CD8-positive, alpha-beta memory T cell (primary cell): ENCODE data around the gene ZBTB1. TPM values are rescaled to one million over a fixed set of nuclear protein-coding genes. Genes with fewer than 3 reads are reported as not detected.
"Not testable (repeated sequence)": the region's sequence is repeated elsewhere in the genome, so short reads cannot be mapped to it uniquely, and the experiment has no call there.

Experiments
- CTCF ChIA-PET: fragments of 350-600 bp; sonication (Branson Sonifier 250); formaldehyde crosslinking; loops from one replicate; lab custom pipeline; 2021; ENCODE audit warnings: antibody characterized with exemption; lab: Charles Lee
- POLR2A ChIA-PET: fragments of 350-600 bp; sonication (Branson Sonifier 250); formaldehyde crosslinking; loops from one replicate; lab custom pipeline; 2021; ENCODE audit warnings: antibody characterized with exemption; lab: Charles Lee
- DNase-seq, 5 donors: peaks; one replicate each; pipeline versions ENCODE4 v3.0.0 to v3.0.0-alpha.2; 2020 to 2022; ENCODE audit warnings: mixed read lengths in 1 of 5
- H3K27ac ChIP-seq: one replicate; pipeline ENCODE4 v1.7.0; 2013; ENCODE audit warnings: low read depth, mild to moderate bottlenecking, low read length, moderate library complexity
- H3K27me3 ChIP-seq: 2 replicates; pipeline ENCODE4 v1.7.0; 2013; ENCODE audit warnings: low read length, mild to moderate bottlenecking; ENCODE audit not compliant: insufficient read depth, poor library complexity, severe bottlenecking
- H3K36me3 ChIP-seq: 2 replicates; pipeline ENCODE4 v1.7.0; 2013; ENCODE audit warnings: mild to moderate bottlenecking, low read length, moderate library complexity; ENCODE audit not compliant: insufficient read depth
- H3K4me1 ChIP-seq: 2 replicates; pipeline ENCODE4 v1.7.0; 2013; ENCODE audit warnings: mild to moderate bottlenecking, low read length, moderate library complexity; ENCODE audit not compliant: insufficient read depth
- H3K4me3 ChIP-seq: 2 replicates; pipeline ENCODE4 v1.7.0; 2013; ENCODE audit warnings: mild to moderate bottlenecking, low read length
- H3K9me3 ChIP-seq: 2 replicates; pipeline ENCODE4 v1.7.0; 2013; ENCODE audit warnings: mild to moderate bottlenecking, low read length
- H3K27ac Mint-ChIP-seq, 8 donors: one replicate each; pipeline ENCODE4 v1.8.0; 2020 to 2021; ENCODE audit warnings: mixed read lengths in 8 of 8, mild to moderate bottlenecking in 6 of 8, inconsistent platforms in 3 of 8, moderate library complexity in 3 of 8
- H3K27me3 Mint-ChIP-seq, 2 donors: one replicate each; pipeline ENCODE4 v1.8.0; 2020 to 2021; ENCODE audit warnings: mixed read lengths in 2 of 2, mild to moderate bottlenecking in 1 of 2, moderate library complexity in 1 of 2
- H3K36me3 Mint-ChIP-seq, 3 donors: one replicate each; pipeline ENCODE4 v1.8.0; 2020 to 2021; ENCODE audit warnings: mixed read lengths in 3 of 3, inconsistent platforms in 1 of 3, mild to moderate bottlenecking in 1 of 3
- H3K4me1 Mint-ChIP-seq, 3 donors: one replicate each; pipeline ENCODE4 v1.8.0; 2020 to 2021; ENCODE audit warnings: mixed read lengths in 3 of 3, inconsistent platforms in 1 of 3, mild to moderate bottlenecking in 1 of 3
- H3K4me3 Mint-ChIP-seq, 7 donors: one replicate each; pipeline ENCODE4 v1.8.0; 2020 to 2021; ENCODE audit warnings: mixed read lengths in 7 of 7, mild to moderate bottlenecking in 6 of 7, moderate library complexity in 4 of 7, inconsistent platforms in 2 of 7
- H3K9me3 Mint-ChIP-seq, 5 donors: one replicate each; pipeline ENCODE4 v1.8.0; 2020 to 2022; ENCODE audit warnings: mixed read lengths in 5 of 5, mild to moderate bottlenecking in 3 of 5, moderate library complexity in 2 of 5, inconsistent platforms in 1 of 5
- polyA plus RNA-seq: library from polyadenylated mRNA; unstranded; fragments of 300-500 nt; fragmentation: Illumina TruSeq; gene quantifications from one replicate; pipeline ENCODE4 v1.2.3, GENCODE V29; 2021
- total RNA-seq, 2 experiments: library from RNA; stranded (reverse); gene quantifications; one replicate each; pipeline ENCODE4 v1.2.3, GENCODE V29; 2021

ZBTB1 gene
- total and polyA plus RNA-seq, 3 experiments from 2014 or later, result 48.2 to 51.7 (median 48.4) TPM

DNA sequence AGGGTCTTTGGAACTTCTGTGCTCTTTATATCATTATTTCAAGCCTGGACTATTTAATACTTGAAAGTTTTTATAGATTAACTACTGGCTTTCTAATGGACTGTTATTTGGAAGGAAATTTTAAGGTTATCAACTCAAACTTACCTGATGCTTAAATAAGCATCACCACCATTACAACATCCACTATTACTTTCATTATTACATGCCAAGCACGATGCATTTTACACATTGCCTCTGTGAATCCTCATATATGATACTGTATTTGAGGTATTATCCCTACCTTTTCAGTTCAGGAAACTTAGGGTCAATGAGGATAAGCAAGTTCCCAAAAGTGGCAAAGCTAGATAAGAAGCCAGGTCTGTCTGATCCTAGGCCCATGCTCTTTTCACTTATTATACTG is 12.4 kb downstream of the ZBTB1 start:
- DNase-seq, result no peak
- H3K36me3 Mint-ChIP-seq, result peaks cover 0 to 26% (median 2%) of the 10 kb centered on the region in 3 donors
- H3K27me3 Mint-ChIP-seq, result no peaks in the 10 kb centered on the region
- ChIA-PET CTCF (interaction anchor here (1.1 to 3.3 kb wide), 2 partner anchors 87 to 93 kb away, joined by 3 to 16 read pairs; no protein-coding TSS in a partner anchor), POLR2A (no interaction called here)
- H3K4me3 ChIP-seq, result no peak overlapping the region
- no peaks in the 10 kb centered on the region for H3K9me3 ChIP-seq
- H3K4me1 ChIP-seq, result peaks cover 39% of the 10 kb centered on the region
- H3K4me3 Mint-ChIP-seq, result peak overlapping the region in 4 of 7 donors; percentile 29 to 48 (median 32)
- H3K4me1 Mint-ChIP-seq, result peaks cover 65 to 78% (median 66%) of the 10 kb centered on the region in 3 donors
- no peak overlapping the region for H3K27ac ChIP-seq
- H3K36me3 ChIP-seq, result peaks cover 6% of the 10 kb centered on the region
- H3K27me3 ChIP-seq, result no peaks in the 10 kb centered on the region
- peak overlapping the region in 5 of 8 donors; percentile 8 to 62 (median 36) for H3K27ac Mint-ChIP-seq
- no peaks in the 10 kb centered on the region for H3K9me3 Mint-ChIP-seq

DNA sequence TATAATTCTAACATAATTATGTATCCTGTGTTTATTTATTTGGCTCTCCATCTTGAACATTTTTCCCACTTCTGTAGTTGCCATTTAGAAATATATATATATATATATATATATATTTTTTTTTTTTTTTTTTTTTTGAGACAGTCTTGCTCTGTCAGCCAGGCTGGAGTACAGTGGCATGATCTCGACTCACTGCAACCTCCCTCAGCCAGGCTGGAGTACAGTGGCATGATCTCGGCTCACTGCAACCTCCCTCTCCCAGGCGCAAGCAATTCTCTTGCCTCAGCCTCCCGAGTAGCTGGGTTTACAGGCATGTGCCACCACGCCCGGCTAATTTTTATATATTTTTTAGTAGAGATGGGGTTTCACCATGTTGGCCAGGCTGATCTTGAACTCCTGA is 13.1 kb downstream of the ZBTB1 start:
- H3K36me3 ChIP-seq, result peaks cover 13% of the 10 kb centered on the region
- Mint-ChIP-seq H3K27ac (peak overlapping the region in 1 of 8 donors; percentile 49), H3K4me1 (peaks cover 58 to 71% (median 60%) of the 10 kb centered on the region in 3 donors), H3K36me3 (peaks cover 0 to 22% (median 2%) of the 10 kb centered on the region in 3 donors), H3K4me3 (peak overlapping the region in 1 of 7 donors; percentile 28)
- POLR2A ChIA-PET, H3K27me3 ChIP-seq, H3K9me3 ChIP-seq, H3K27me3 Mint-ChIP-seq, H3K27ac ChIP-seq, H3K9me3 Mint-ChIP-seq, H3K4me3 ChIP-seq, DNase-seq: not testable (repeated sequence)
- CTCF ChIA-PET, result interaction anchor here (1.3 kb wide), 1 partner anchor 86 kb away, joined by 4 read pairs; no protein-coding TSS in a partner anchor
- peaks cover 32% of the 10 kb centered on the region for H3K4me1 ChIP-seq

DNA sequence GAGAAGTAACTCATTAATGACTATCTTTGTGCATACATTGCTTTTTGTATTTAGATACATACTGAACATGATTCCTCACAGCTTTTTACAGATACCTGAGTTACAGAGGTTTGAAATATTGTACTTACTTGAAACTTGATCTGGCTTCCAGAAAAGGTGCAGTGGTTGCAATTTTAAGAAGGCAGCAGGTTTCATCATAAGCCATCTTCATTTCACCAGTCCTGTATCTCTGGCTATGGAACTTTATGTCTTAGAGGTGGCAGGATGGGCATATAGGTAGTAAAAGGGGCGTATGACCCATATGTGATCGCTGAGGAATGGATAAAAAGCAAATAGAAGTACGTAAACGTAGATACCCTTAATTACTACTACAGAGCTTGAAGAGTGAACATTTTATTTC is 13.7 kb downstream of the ZBTB1 start:
- no peak for DNase-seq
- no peak overlapping the region for H3K4me3 ChIP-seq
- H3K36me3 Mint-ChIP-seq, result peaks cover 0 to 22% (median 2%) of the 10 kb centered on the region in 3 donors
- peak overlapping the region in 3 of 7 donors; percentile 2 to 28 (median 27) for H3K4me3 Mint-ChIP-seq
- peaks cover 16% of the 10 kb centered on the region for H3K36me3 ChIP-seq
- ChIA-PET POLR2A (no interaction called here), CTCF (interaction anchor here (1.3 kb wide), 1 partner anchor 87 kb away, joined by 4 read pairs; no protein-coding TSS in a partner anchor)
- H3K4me1 ChIP-seq, result peaks cover 27% of the 10 kb centered on the region
- H3K9me3 ChIP-seq, result no peaks in the 10 kb centered on the region
- no peak overlapping the region for H3K27ac ChIP-seq
- H3K9me3 Mint-ChIP-seq, result no peaks in the 10 kb centered on the region
- no peaks in the 10 kb centered on the region for H3K27me3 Mint-ChIP-seq
- peaks cover 53 to 65% (median 54%) of the 10 kb centered on the region in 3 donors for H3K4me1 Mint-ChIP-seq
- H3K27ac Mint-ChIP-seq, result peak overlapping the region in 4 of 8 donors; percentile 15 to 57 (median 37)
- no peaks in the 10 kb centered on the region for H3K27me3 ChIP-seq

DNA sequence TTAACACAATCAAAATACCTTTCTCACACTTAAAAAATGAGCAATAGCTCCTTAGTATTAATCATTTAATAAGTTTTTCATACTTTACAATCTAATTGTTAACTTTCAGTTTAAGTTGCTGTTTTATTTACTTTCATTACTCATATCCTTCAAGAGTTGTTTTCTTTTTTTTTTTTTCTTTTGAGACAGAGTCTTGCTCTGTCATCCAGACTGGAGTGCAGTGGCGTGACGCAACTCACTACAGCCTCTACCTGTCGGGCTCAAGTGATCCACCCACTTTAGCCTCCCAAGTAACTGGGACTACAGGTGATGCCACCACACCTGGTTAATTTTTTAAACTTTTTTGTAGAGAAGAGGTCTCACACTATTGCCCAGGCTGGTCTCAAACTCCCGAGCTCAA is 16.1 kb downstream of the ZBTB1 start:
- Histone ChIP-seq H3K36me3 (peaks cover 16% of the 10 kb centered on the region), H3K27ac (no peak overlapping the region), H3K4me3 (no peak overlapping the region), H3K4me1 (peaks cover 12% of the 10 kb centered on the region), H3K9me3 (no peaks in the 10 kb centered on the region), H3K27me3 (no peaks in the 10 kb centered on the region)
- no peaks in the 10 kb centered on the region for H3K27me3 Mint-ChIP-seq
- ChIA-PET CTCF (interaction anchor here (1.6 to 1.8 kb wide), 2 partner anchors 10 to 117 kb away, joined by 4 to 10 read pairs; no protein-coding TSS in a partner anchor), POLR2A (interaction anchor here (0.7 kb wide), 1 partner anchor 12 kb away, joined by 3 read pairs; no protein-coding TSS in a partner anchor)
- H3K4me3 Mint-ChIP-seq, result no peak overlapping the region
- H3K27ac Mint-ChIP-seq, result peak overlapping the region in 2 of 8 donors; percentile 43 to 50
- peaks cover 0 to 26% (median 2%) of the 10 kb centered on the region in 3 donors for H3K36me3 Mint-ChIP-seq
- DNase-seq, result no peak
- peaks cover 39 to 47% (median 41%) of the 10 kb centered on the region in 3 donors for H3K4me1 Mint-ChIP-seq
- H3K9me3 Mint-ChIP-seq, result no peaks in the 10 kb centered on the region

DNA sequence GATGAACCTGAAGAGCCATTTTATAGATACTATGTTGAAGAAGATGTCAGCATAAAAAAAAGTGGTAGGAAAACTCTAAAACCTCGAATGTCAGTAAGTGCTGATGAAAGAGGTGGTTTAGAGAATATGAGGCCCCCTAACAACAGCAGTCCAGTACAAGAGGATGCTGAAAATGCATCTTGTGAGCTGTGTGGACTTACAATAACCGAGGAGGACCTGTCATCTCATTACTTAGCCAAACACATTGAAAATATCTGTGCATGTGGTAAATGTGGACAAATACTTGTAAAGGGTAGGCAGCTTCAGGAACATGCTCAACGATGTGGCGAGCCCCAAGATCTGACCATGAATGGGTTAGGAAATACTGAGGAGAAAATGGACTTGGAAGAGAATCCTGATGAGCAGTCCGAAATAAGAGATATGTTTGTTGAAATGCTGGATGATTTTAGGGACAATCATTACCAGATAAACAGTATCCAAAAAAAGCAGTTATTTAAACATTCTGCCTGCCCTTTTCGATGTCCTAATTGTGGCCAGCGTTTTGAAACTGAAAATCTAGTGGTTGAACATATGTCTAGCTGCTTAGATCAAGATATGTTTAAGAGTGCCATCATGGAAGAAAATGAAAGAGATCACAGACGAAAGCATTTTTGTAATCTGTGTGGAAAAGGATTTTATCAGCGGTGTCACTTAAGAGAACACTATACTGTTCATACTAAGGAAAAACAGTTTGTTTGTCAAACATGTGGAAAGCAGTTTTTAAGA is 18.2 kb downstream of the ZBTB1 start:
- Mint-ChIP-seq H3K9me3 (no peaks in the 10 kb centered on the region), H3K27ac (no peak overlapping the region), H3K4me3 (no peak overlapping the region), H3K36me3 (peaks cover 0 to 29% (median 9%) of the 10 kb centered on the region in 3 donors), H3K27me3 (no peaks in the 10 kb centered on the region), H3K4me1 (peaks cover 26 to 34% (median 31%) of the 10 kb centered on the region in 3 donors)
- DNase-seq, result no peak
- no peaks in the 10 kb centered on the region for H3K9me3 ChIP-seq
- ChIA-PET CTCF (interaction anchor here (1.8 kb wide), 1 partner anchor 114 kb away, joined by 4 read pairs; no protein-coding TSS in a partner anchor), POLR2A (no interaction called here)
- H3K27ac ChIP-seq, result no peak overlapping the region
- H3K27me3 ChIP-seq, result no peaks in the 10 kb centered on the region
- peaks cover 16% of the 10 kb centered on the region for H3K36me3 ChIP-seq
- no peaks in the 10 kb centered on the region for H3K4me1 ChIP-seq
- H3K4me3 ChIP-seq, result no peak overlapping the region

DNA sequence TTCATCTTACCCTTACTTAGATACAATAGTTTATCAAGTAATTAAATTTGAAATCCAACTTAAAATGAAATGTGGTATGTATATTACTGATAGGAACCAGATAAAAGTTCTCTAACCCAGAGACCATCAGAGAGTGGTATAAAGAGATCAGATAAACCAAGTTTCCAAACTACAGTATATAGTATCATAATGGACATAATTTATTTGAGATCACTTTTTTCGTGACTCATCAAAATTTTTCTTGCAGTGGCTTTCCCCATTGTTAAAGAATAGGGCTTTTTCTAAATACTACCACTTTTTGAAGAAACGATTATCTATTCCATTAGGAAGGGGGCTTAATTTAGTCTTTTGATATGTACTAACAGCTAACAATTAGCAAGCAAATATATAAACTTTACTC is 20.8 kb downstream of the ZBTB1 start:
- ChIA-PET CTCF (no interaction called here), POLR2A (no interaction called here)
- H3K27ac Mint-ChIP-seq, result peak overlapping the region in 1 of 8 donors; percentile 26
- no peaks in the 10 kb centered on the region for H3K9me3 ChIP-seq
- peaks cover 16% of the 10 kb centered on the region for H3K36me3 ChIP-seq
- no peaks in the 10 kb centered on the region for H3K4me1 ChIP-seq
- H3K36me3 Mint-ChIP-seq, result peaks cover 0 to 25% (median 12%) of the 10 kb centered on the region in 3 donors
- H3K4me1 Mint-ChIP-seq, result peaks cover 18 to 22% (median 19%) of the 10 kb centered on the region in 3 donors
- no peak for DNase-seq
- H3K27me3 Mint-ChIP-seq, result no peaks in the 10 kb centered on the region
- no peaks in the 10 kb centered on the region for H3K27me3 ChIP-seq
- H3K9me3 Mint-ChIP-seq, result no peaks in the 10 kb centered on the region
- no peak overlapping the region for H3K4me3 Mint-ChIP-seq
- no peak overlapping the region for H3K4me3 ChIP-seq
- H3K27ac ChIP-seq, result no peak overlapping the region

DNA sequence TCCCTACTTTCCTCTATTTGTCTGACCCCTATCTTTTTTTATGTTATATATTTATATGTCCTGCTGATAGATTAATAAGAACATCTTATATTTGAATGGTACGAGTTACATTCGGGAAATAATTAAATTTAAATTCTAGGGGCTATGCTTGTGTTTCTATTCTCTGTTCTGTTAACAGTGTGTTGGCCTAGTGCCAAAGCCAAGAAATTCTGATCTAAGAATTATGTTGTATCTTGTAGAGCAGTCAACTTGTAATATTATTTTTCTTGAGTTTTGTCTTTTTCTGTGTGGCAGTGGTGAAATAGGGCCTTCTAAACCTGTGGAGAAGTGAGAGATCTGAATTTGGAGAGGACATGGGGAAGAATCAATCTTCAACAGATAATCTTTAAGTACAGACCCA is 27.0 kb downstream of the ZBTB1 start:
- H3K9me3 ChIP-seq, result no peaks in the 10 kb centered on the region
- no peaks in the 10 kb centered on the region for H3K27me3 ChIP-seq
- Mint-ChIP-seq H3K27ac (peak overlapping the region in 1 of 8 donors; percentile 13), H3K36me3 (peaks cover 0 to 7% (median 5%) of the 10 kb centered on the region in 3 donors), H3K4me3 (no peak overlapping the region), H3K4me1 (peaks cover under 1 to 9% (median 3%) of the 10 kb centered on the region in 3 donors), H3K27me3 (no peaks in the 10 kb centered on the region), H3K9me3 (no peaks in the 10 kb centered on the region)
- H3K4me3 ChIP-seq, result no peak overlapping the region
- H3K36me3 ChIP-seq, result no peaks in the 10 kb centered on the region
- H3K4me1 ChIP-seq, result no peaks in the 10 kb centered on the region
- ChIA-PET POLR2A (no interaction called here), CTCF (no interaction called here)
- H3K27ac ChIP-seq, result no peak overlapping the region
- DNase-seq, result no peak
